Measurements from ENCODE around the gene RAB39A.
A peak's percentile ranks its signal among the peaks of the same experiment; 100 is the strongest.
"Not testable (repeated sequence)": the region's sequence is repeated elsewhere in the genome, so short reads cannot be mapped to it uniquely, and the experiment has no call there.

RAB39A gene

GRCh38 chr11:107928046-107928766, at the start of gene RAB39A:
RAB39A (plus strand) TSS chr11:107928448; CDS start chr11:107928569, 121 bp downstream.
- H3K27me3 ChIP-seq (replicated peaks; ENCODE audit: control insufficient read depth, insufficient read depth, low read length), result no peaks in the 10 kb centered on the region
- DNase-seq (ENCODE audit: extremely low read depth, insufficient read length), result peak; percentile 95
- peak within 1 kb of the TSS; percentile 79 for H3K4me3 ChIP-seq (replicated peaks; ENCODE audit: low read depth, low read length)
- TF ChIP-seq CTCF (IDR thresholded peaks at IDR 0.05; ENCODE audit: insufficient read depth, low read length, poor library complexity, severe bottlenecking), result no peak
- H3K36me3 ChIP-seq (ENCODE audit: control insufficient read depth, insufficient read depth, low read length), result no peaks in the 10 kb centered on the region

GRCh38 chr11:107881471-107881870, 46.8 kb upstream of the RAB39A start:
- not testable (repeated sequence) for DNase-seq (ENCODE audit: extremely low read depth, insufficient read length); H3K36me3 ChIP-seq (ENCODE audit: control insufficient read depth, insufficient read depth, low read length); H3K27me3 ChIP-seq (replicated peaks; ENCODE audit: control insufficient read depth, insufficient read depth, low read length); H3K4me3 ChIP-seq (replicated peaks; ENCODE audit: low read depth, low read length)

- DNase-seq (ENCODE audit: extremely low read depth, insufficient read length), result no peak
- Histone ChIP-seq H3K36me3 (ENCODE audit: control insufficient read depth, insufficient read depth, low read length) (no peaks in the 10 kb centered on the region), H3K4me3 (replicated peaks; ENCODE audit: low read depth, low read length) (no peak overlapping the region), H3K27me3 (replicated peaks; ENCODE audit: control insufficient read depth, insufficient read depth, low read length) (no peaks in the 10 kb centered on the region)
- TF ChIP-seq CTCF (IDR thresholded peaks at IDR 0.05; ENCODE audit: insufficient read depth, low read length, poor library complexity, severe bottlenecking), result no peak
These were observed 46.0 kb upstream of the RAB39A start for GRCh38 chr11:107882095-107882820.

DNA sequence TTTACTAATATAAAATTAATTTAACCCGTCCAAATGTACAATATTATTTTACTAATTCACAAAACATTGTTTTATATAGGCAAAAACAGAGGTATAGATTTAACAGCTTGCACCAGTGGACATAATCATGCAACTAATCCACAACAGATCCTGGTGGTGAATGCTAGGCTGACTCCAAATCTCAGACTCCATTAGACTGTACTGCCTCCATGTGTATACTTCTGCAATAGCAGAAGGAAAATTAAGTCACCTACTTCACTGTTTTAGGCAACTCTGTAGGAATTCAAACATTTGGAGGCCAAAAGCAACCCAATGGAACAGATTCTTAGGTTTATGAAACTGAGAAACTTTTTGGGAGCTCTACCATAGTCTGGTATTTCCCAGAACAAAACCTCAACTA, 30.0 kb upstream of the RAB39A start:
- H3K27me3 ChIP-seq (replicated peaks; ENCODE audit: control insufficient read depth, insufficient read depth, low read length), result no peaks in the 10 kb centered on the region
- TF ChIP-seq CTCF (IDR thresholded peaks at IDR 0.05; ENCODE audit: insufficient read depth, low read length, poor library complexity, severe bottlenecking), result peak; percentile 56
- no peak for DNase-seq (ENCODE audit: extremely low read depth, insufficient read length)

GRCh38 chr11:107908211-107908610, 20.0 kb upstream of the RAB39A start:
- Histone ChIP-seq H3K36me3 (ENCODE audit: control insufficient read depth, insufficient read depth, low read length) (no peaks in the 10 kb centered on the region), H3K4me3 (replicated peaks; ENCODE audit: low read depth, low read length) (no peak overlapping the region)

More for the DNA sequence above, 30.0 kb upstream of the RAB39A start:
- H3K36me3 ChIP-seq (ENCODE audit: control insufficient read depth, insufficient read depth, low read length), result no peaks in the 10 kb centered on the region
- H3K4me3 ChIP-seq (replicated peaks; ENCODE audit: low read depth, low read length), result no peak overlapping the region

DNA sequence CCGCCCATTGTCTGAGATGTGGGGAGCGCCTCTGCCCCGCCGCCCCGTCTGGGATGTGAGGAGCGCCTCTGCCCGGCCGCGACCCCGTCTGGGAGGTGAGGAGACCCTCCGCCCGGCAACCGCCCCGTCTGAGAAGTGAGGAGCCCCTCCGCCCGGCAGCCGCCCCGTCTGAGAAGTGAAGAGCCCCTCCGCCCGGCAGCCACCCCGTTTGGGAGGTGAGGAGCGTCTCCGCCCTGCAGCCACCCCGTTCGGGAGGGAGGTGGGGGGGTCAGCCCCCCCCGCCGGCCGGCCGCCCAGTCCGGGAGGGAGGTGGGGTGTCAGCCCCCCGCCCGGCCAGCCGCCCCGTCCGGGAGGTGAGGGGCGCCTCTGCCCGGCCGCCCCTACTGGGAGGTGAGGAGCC, 15.8 kb upstream of the RAB39A start:
- not testable (repeated sequence) for H3K27me3 ChIP-seq (replicated peaks; ENCODE audit: control insufficient read depth, insufficient read depth, low read length); H3K36me3 ChIP-seq (ENCODE audit: control insufficient read depth, insufficient read depth, low read length); DNase-seq (ENCODE audit: extremely low read depth, insufficient read length); H3K4me3 ChIP-seq (replicated peaks; ENCODE audit: low read depth, low read length)

More at GRCh38 chr11:107908211-107908610, 20.0 kb upstream of the RAB39A start:
- TF ChIP-seq CTCF (IDR thresholded peaks at IDR 0.05; ENCODE audit: insufficient read depth, low read length, poor library complexity, severe bottlenecking), result no peak
- no peak for DNase-seq (ENCODE audit: extremely low read depth, insufficient read length)
- no peaks in the 10 kb centered on the region for H3K27me3 ChIP-seq (replicated peaks; ENCODE audit: control insufficient read depth, insufficient read depth, low read length)

Measured in GM06990 (cell line).